ENCODE data around the gene E2F3.

Gene E2F3

GRCh38 chr6:20479526-20479925 is 77.8 kb downstream of the E2F3 start:
- Histone ChIP-seq H3K4me2 (ENCODE audit: insufficient read depth, low read length) (no peak overlapping the region), H3K79me2 (ENCODE audit: insufficient read depth, low read length) (peaks cover 77% of the 10 kb centered on the region)

GRCh38 chr6:20481281-20481680 is 79.6 kb downstream of the E2F3 start:
- no peak for ATAC-seq (ENCODE audit: insufficient read depth, low read depth)
- H3K79me2 ChIP-seq (ENCODE audit: insufficient read depth, low read length) = peaks cover 60% of the 10 kb centered on the region

More at GRCh38 chr6:20479526-20479925, 77.8 kb downstream of the E2F3 start:
- Histone ChIP-seq H2AFZ (ENCODE audit: low read depth, low read length) (no peak overlapping the region), H3K36me3 (ENCODE audit: insufficient read depth, low read length) (peaks cover 69% of the 10 kb centered on the region), H3K27ac (ENCODE audit: low read length) (no peak overlapping the region), H3K4me3 (ENCODE audit: low read depth in 1 of 2, low read length in 2 of 2) (no peak overlapping the region), H3K9me3 (ENCODE audit: insufficient read depth, low read length, severe bottlenecking) (no peaks in the 10 kb centered on the region), H3K9ac (ENCODE audit: low read depth, low read length) (no peak overlapping the region), H4K20me1 (ENCODE audit: insufficient read depth, low read length) (peaks cover 52% of the 10 kb centered on the region), H3K4me1 (ENCODE audit: insufficient read depth, low read length) (no peaks in the 10 kb centered on the region), H3K27me3 (ENCODE audit: insufficient read depth, low read length, poor library complexity) (no peaks in the 10 kb centered on the region)
- ATAC-seq (ENCODE audit: insufficient read depth, low read depth) (no peak), DNase-seq (no peak)
- TF ChIP-seq EZH2 (IDR thresholded peaks at IDR 0.05; ENCODE audit: borderline replicate concordance, low read depth, low read length, severe bottlenecking) = no peak
- no peak for TF ChIP-seq CTCF (IDR thresholded peaks at IDR 0.05; ENCODE audit: borderline replicate concordance, extremely low read depth, low read length, poor library complexity, severe bottlenecking)

GRCh38 chr6:20483887-20484497 is 82.3 kb downstream of the E2F3 start:
- H3K4me3 ChIP-seq (ENCODE audit: low read depth in 1 of 2, low read length in 2 of 2) = no peak overlapping the region
- H2AFZ ChIP-seq (ENCODE audit: low read depth, low read length) = no peak overlapping the region
- DNase-seq (no peak), ATAC-seq (ENCODE audit: insufficient read depth, low read depth) (no peak)
- H3K4me2 ChIP-seq (ENCODE audit: insufficient read depth, low read length) = no peak overlapping the region
- no peaks in the 10 kb centered on the region for H3K4me1 ChIP-seq (ENCODE audit: insufficient read depth, low read length)
- TF ChIP-seq EZH2 (IDR thresholded peaks at IDR 0.05; ENCODE audit: borderline replicate concordance, low read depth, low read length, severe bottlenecking) = no peak
- no peak for TF ChIP-seq CTCF (IDR thresholded peaks at IDR 0.05; ENCODE audit: borderline replicate concordance, extremely low read depth, low read length, poor library complexity, severe bottlenecking)
- H3K27ac ChIP-seq (ENCODE audit: low read length) = no peak overlapping the region
- H4K20me1 ChIP-seq (ENCODE audit: insufficient read depth, low read length) = peaks cover 24% of the 10 kb centered on the region; the same call in 1 of the 2 replicates
- H3K36me3 ChIP-seq (ENCODE audit: insufficient read depth, low read length) = peaks cover 97% of the 10 kb centered on the region
- H3K79me2 ChIP-seq (ENCODE audit: insufficient read depth, low read length) = peaks cover 37% of the 10 kb centered on the region
- no peaks in the 10 kb centered on the region for H3K9me3 ChIP-seq (ENCODE audit: insufficient read depth, low read length, severe bottlenecking)
- no peak overlapping the region for H3K9ac ChIP-seq (ENCODE audit: low read depth, low read length)
- no peaks in the 10 kb centered on the region for H3K27me3 ChIP-seq (ENCODE audit: insufficient read depth, low read length, poor library complexity)

More at GRCh38 chr6:20481281-20481680, 79.6 kb downstream of the E2F3 start:
- no peak for DNase-seq
- Histone ChIP-seq H2AFZ (ENCODE audit: low read depth, low read length) (no peak overlapping the region), H3K27ac (ENCODE audit: low read length) (no peak overlapping the region), H3K9ac (ENCODE audit: low read depth, low read length) (no peak overlapping the region), H3K4me2 (ENCODE audit: insufficient read depth, low read length) (no peak overlapping the region), H3K36me3 (ENCODE audit: insufficient read depth, low read length) (peaks cover 78% of the 10 kb centered on the region), H4K20me1 (ENCODE audit: insufficient read depth, low read length) (peaks cover 39% of the 10 kb centered on the region), H3K9me3 (ENCODE audit: insufficient read depth, low read length, severe bottlenecking) (no peaks in the 10 kb centered on the region), H3K27me3 (ENCODE audit: insufficient read depth, low read length, poor library complexity) (no peaks in the 10 kb centered on the region), H3K4me3 (ENCODE audit: low read depth in 1 of 2, low read length in 2 of 2) (no peak overlapping the region), H3K4me1 (ENCODE audit: insufficient read depth, low read length) (no peaks in the 10 kb centered on the region)
- TF ChIP-seq EZH2 (IDR thresholded peaks at IDR 0.05; ENCODE audit: borderline replicate concordance, low read depth, low read length, severe bottlenecking) = no peak
- no peak for TF ChIP-seq CTCF (IDR thresholded peaks at IDR 0.05; ENCODE audit: borderline replicate concordance, extremely low read depth, low read length, poor library complexity, severe bottlenecking)

Data from DND-41 (cell line).